Skeletal muscle tissue (tissue), 4 donors: Measurements from ENCODE around the gene TNFSF4. TPM values are rescaled to one million over a fixed set of nuclear protein-coding genes. Genes with fewer than 3 reads are reported as not detected.
"Not testable (repeated sequence)": the region's sequence is repeated elsewhere in the genome, so short reads cannot be mapped to it uniquely, and the experiment has no call there.

Source experiments
- H3K27ac ChIP-seq: one replicate; pipeline ENCODE4 v1.7.0; 2013; ENCODE audit warnings: mild to moderate bottlenecking, low read depth, low read length, inconsistent platforms
- H3K27me3 ChIP-seq, 3 donors: one replicate each; pipeline ENCODE4 v1.7.0; 2013; ENCODE audit warnings: low read length in 3 of 3; ENCODE audit not compliant: control insufficient read depth in 3 of 3, insufficient read depth in 3 of 3
- H3K36me3 ChIP-seq, 3 donors: one replicate each; pipeline ENCODE4 v1.7.0; 2013; ENCODE audit warnings: low read length in 3 of 3; ENCODE audit not compliant: control insufficient read depth in 3 of 3, insufficient read depth in 3 of 3
- H3K4me1 ChIP-seq, 3 donors: one replicate each; pipeline ENCODE4 v1.7.0; 2013; ENCODE audit warnings: low read length in 3 of 3, mild to moderate bottlenecking in 3 of 3; ENCODE audit not compliant: control insufficient read depth in 3 of 3, insufficient read depth in 3 of 3
- H3K4me3 ChIP-seq, 3 donors: one replicate each; pipeline ENCODE4 v1.7.0; 2013; ENCODE audit warnings: low read length in 3 of 3
- H3K9ac ChIP-seq, 3 donors: one replicate each; pipeline ENCODE4 v1.7.0; 2013; ENCODE audit warnings: low read length in 3 of 3, mild to moderate bottlenecking in 3 of 3, moderate library complexity in 2 of 3, low read depth in 1 of 3
- H3K9me3 ChIP-seq, 3 donors: one replicate each; pipeline ENCODE4 v1.7.0; 2013; ENCODE audit warnings: low read length in 3 of 3; ENCODE audit not compliant: control insufficient read depth in 3 of 3
- total RNA-seq: library from RNA; depleted of rRNA; stranded (reverse); fragments of >200 nt; gene quantifications from one replicate; pipeline ENCODE4 v1.2.3, GENCODE V29; 2014
- donor health status: Osteomylitis.

The TNFSF4 gene
- total RNA-seq, 1 donor from 2014 or later, result 2.6 TPM

GRCh38 chr1:173171152-173171551, 36.0 kb downstream of the TNFSF4 start:
- Histone ChIP-seq H3K27me3 (no peaks in the 10 kb centered on the region), H3K9ac (no peak overlapping the region), H3K4me3 (no peak overlapping the region), H3K36me3 (no peaks in the 10 kb centered on the region), H3K4me1 (peaks cover 0 to 2% (median 0%) of the 10 kb centered on the region in 3 donors), H3K9me3 (peaks cover 0 to 7% (median 3%) of the 10 kb centered on the region in 3 donors), H3K27ac (no peak overlapping the region)

DNA sequence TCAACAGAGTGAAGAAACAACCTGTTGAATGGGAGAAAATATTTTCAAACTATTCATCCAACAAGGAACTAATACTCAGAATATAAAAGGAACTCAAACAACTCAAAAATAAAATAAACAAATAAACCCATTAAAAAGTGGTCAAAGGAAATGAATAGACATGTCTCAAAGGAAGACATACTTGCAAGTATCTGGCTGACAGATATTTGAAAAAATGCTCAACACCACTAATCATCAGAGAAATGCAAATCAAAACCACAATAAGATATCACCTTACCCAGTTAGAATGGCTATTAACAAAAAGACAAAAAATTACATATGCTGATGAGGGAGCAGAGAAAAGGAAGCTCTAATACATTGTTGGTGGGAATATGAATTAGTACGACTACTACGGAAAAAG, 38.2 kb downstream of the TNFSF4 start:
- no peak overlapping the region for H3K9ac ChIP-seq
- H3K9me3 ChIP-seq, result peaks cover 0 to 7% (median 3%) of the 10 kb centered on the region in 3 donors
- no peaks in the 10 kb centered on the region for H3K4me1 ChIP-seq
- no peak overlapping the region for H3K4me3 ChIP-seq
- H3K27me3 ChIP-seq, result no peaks in the 10 kb centered on the region
- no peaks in the 10 kb centered on the region for H3K36me3 ChIP-seq
- H3K27ac ChIP-seq, result no peak overlapping the region

DNA sequence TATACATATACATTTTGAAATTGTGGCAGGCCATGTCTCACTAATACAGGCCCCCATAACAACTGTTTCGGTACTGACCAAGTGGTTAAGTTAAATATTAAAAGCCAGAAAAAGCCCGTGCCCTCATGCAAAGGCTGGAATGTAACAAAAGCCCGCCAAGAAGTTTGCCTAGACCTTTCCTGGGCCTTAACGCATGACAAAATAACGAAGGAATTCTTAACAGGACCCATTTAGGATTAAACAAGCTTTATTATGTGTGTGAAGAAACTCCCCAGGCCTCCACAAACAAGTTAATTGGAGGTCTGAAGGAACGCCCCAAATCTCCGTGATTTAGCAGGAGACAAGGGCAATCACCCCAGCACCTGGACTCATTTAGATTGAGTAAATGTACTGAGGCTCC, 42.4 kb downstream of the TNFSF4 start:
- Histone ChIP-seq H3K36me3 (no peaks in the 10 kb centered on the region), H3K27me3 (no peaks in the 10 kb centered on the region), H3K9me3 (no peaks in the 10 kb centered on the region), H3K9ac (no peak overlapping the region), H3K27ac (no peak overlapping the region), H3K4me3 (no peak overlapping the region), H3K4me1 (no peaks in the 10 kb centered on the region)

- no peaks in the 10 kb centered on the region for H3K4me1 ChIP-seq
- H3K4me3 ChIP-seq, result no peak overlapping the region
- no peaks in the 10 kb centered on the region for H3K27me3 ChIP-seq
- no peaks in the 10 kb centered on the region for H3K36me3 ChIP-seq
- H3K27ac ChIP-seq, result no peak overlapping the region
- H3K9ac ChIP-seq, result no peak overlapping the region
- no peaks in the 10 kb centered on the region for H3K9me3 ChIP-seq
Measured at GRCh38 chr1:173164178-173164577, 43.0 kb downstream of the TNFSF4 start.

DNA sequence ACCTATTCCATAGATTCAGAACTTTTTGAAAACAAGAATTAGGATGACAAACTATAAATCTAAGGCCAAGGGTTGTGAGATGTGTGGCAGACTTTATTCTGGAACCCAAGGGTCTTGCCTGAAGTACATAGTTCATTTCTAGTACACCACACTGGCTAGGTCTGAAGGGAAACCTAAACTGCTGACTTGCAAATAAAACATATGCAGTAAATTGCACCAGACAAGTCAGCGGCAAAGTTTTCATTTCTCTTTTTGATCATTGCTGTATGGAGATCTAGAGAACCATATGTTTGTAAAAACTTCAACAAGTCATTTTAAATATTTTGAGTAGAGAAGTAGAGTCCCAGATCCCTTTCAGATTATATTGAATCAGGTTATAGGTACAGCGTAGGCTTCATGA, 43.9 kb downstream of the TNFSF4 start:
- H3K9me3 ChIP-seq, result no peaks in the 10 kb centered on the region
- no peak overlapping the region for H3K9ac ChIP-seq
- no peaks in the 10 kb centered on the region for H3K36me3 ChIP-seq
- no peak overlapping the region for H3K27ac ChIP-seq
- H3K27me3 ChIP-seq, result no peaks in the 10 kb centered on the region
- no peaks in the 10 kb centered on the region for H3K4me1 ChIP-seq
- no peak overlapping the region for H3K4me3 ChIP-seq

- Histone ChIP-seq H3K4me1 (no peaks in the 10 kb centered on the region), H3K27ac (no peak overlapping the region), H3K9ac (no peak overlapping the region), H3K36me3 (no peaks in the 10 kb centered on the region), H3K4me3 (no peak overlapping the region), H3K9me3 (no peaks in the 10 kb centered on the region), H3K27me3 (no peaks in the 10 kb centered on the region)
Measured at GRCh38 chr1:173162601-173163000, 44.5 kb downstream of the TNFSF4 start.

DNA sequence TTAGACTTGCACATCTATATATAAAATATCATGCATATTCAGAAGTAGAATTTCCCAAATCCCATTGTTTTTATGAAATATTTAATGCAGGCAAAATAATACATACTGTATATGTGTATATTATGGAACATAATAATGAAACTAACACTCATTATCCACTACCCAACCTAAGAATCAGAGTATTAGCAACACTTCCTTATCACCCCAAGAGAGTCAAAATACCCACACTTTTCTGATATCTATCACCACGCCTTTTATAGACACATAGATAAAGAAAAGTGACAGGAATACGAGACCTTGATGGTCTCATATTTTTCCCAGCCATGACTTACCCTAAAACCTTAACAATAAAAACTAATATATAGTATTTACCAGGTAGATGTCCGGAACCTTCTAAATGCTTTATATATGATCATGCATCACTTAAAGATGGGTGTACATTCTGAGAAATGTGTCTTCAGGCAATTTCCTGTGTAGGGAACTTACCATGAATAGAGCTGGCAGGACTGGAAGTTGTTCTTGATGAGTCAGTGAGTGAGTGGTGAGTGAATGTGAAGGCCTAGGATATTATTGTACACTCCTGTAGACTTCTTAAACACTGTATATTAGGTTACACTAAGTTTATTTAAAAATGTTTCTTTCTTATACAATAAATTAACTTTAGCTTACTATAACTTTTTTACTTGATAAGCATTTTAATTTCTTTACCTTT, 45.5 kb downstream of the TNFSF4 start:
- H3K27me3 ChIP-seq, result no peaks in the 10 kb centered on the region
- H3K36me3 ChIP-seq, result no peaks in the 10 kb centered on the region
- H3K4me3 ChIP-seq, result no peak overlapping the region
- H3K27ac ChIP-seq, result no peak overlapping the region
- H3K9ac ChIP-seq, result no peak overlapping the region
- H3K9me3 ChIP-seq, result no peaks in the 10 kb centered on the region
- H3K4me1 ChIP-seq, result no peaks in the 10 kb centered on the region

GRCh38 chr1:173153964-173154363, 53.2 kb downstream of the TNFSF4 start:
- not testable (repeated sequence) for H3K4me3 ChIP-seq, H3K4me1 ChIP-seq, H3K9me3 ChIP-seq, H3K9ac ChIP-seq, H3K27ac ChIP-seq, H3K36me3 ChIP-seq, H3K27me3 ChIP-seq

GRCh38 chr1:173153503-173153902, 53.6 kb downstream of the TNFSF4 start:
- H3K9me3 ChIP-seq, result no peaks in the 10 kb centered on the region
- H3K27ac ChIP-seq, result no peak overlapping the region
- no peak overlapping the region for H3K9ac ChIP-seq
- H3K4me1 ChIP-seq, result no peaks in the 10 kb centered on the region
- H3K4me3 ChIP-seq, result no peak overlapping the region
- no peaks in the 10 kb centered on the region for H3K36me3 ChIP-seq
- H3K27me3 ChIP-seq, result no peaks in the 10 kb centered on the region

DNA sequence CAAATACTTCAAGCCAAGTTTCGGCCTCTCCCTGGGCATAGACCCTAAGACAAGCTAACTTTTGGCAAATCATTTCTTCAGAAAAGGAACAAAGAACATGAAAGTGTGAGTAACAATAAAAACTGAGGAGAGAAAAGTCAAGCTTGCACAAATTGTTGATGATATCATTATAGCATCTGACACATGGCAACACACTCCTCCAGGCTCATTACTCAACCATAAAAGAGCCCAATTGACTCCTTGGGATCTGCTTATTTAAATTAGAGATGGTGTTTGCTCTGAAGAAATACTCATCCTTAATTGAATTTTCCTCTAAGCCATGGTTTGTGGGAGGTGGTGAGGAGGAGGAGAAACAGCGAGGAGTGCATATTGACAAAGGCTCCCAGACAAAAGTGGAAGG, 54.5 kb downstream of the TNFSF4 start:
- H3K9me3 ChIP-seq, result no peaks in the 10 kb centered on the region
- no peak overlapping the region for H3K9ac ChIP-seq
- H3K27ac ChIP-seq, result no peak overlapping the region
- no peaks in the 10 kb centered on the region for H3K4me1 ChIP-seq
- no peaks in the 10 kb centered on the region for H3K36me3 ChIP-seq
- H3K4me3 ChIP-seq, result no peak overlapping the region
- no peaks in the 10 kb centered on the region for H3K27me3 ChIP-seq
